K562 (cell line): Measurements from ENCODE around the gene MOCS3. TPM values are rescaled to one million over a fixed set of nuclear protein-coding genes. Genes with fewer than 3 reads are reported as not detected.

Experiments
- BRCA1 ChIP-seq, 2 experiments: fragments of 450-650 bp in 1 of 2; sonication (generic) in 1 of 2; formaldehyde crosslinking in 1 of 2; IDR thresholded peaks; 2 replicates each; pipeline versions ENCODE4 v1.5.0 to v1.6.1; 2017 to 2020; ENCODE audit warnings: mild to moderate bottlenecking in 1 of 2, missing genetic modification reagents in 1 of 2
- CHD2 ChIP-seq: IDR thresholded peaks from 2 replicates; pipeline ENCODE4 v1.6.1; 2011; ENCODE audit warnings: low read depth, low read length
- FOXA1 ChIP-seq: fragments of 450-650 bp; IDR thresholded peaks from 2 replicates; pipeline ENCODE4 v1.6.1; 2016; ENCODE audit warnings: mild to moderate bottlenecking, borderline replicate concordance
- ID3 ChIP-seq, 2 experiments: fragments of 250-450 bp in 1 of 2; fragments of 450-650 bp in 1 of 2; sonication (Bioruptor Pico) in 1 of 2; IDR thresholded peaks; 2 replicates each; pipeline versions ENCODE4 v1.6.1 to v1.8.0; 2016 to 2021; ENCODE audit warnings: mild to moderate bottlenecking in 2 of 2, moderate library complexity in 2 of 2, missing compliant biosample characterization in 1 of 2, missing genetic modification characterization in 1 of 2
- JUNB ChIP-seq: fragments of 450-650 bp; formaldehyde crosslinking; conservative IDR thresholded peaks from 2 replicates; pipeline ENCODE4 v1.4.0; 2020; ENCODE audit warnings: mild to moderate bottlenecking
- KDM4B ChIP-seq, 2 experiments: fragments of 450-650 bp in 1 of 2; sonication (generic) in 1 of 2; IDR thresholded peaks; 2 replicates each; pipeline ENCODE4 v1.6.1; 2016 to 2017; ENCODE audit warnings: borderline replicate concordance in 2 of 2, antibody characterized with exemption in 1 of 2, low read depth in 1 of 2, mild to moderate bottlenecking in 1 of 2
- LARP7 ChIP-seq: fragments of 450-650 bp; IDR thresholded peaks from 2 replicates; pipeline ENCODE4 v1.6.1; 2016
- MED1 ChIP-seq: sonication (generic); formaldehyde crosslinking; IDR thresholded peaks from 2 replicates; pipeline ENCODE4 v1.8.1; 2023; ENCODE audit warnings: missing genetic modification reagents, borderline replicate concordance
- MYBL2 ChIP-seq, 2 experiments: fragments of 450-650 bp in 1 of 2; sonication (generic) in 1 of 2; formaldehyde crosslinking in 1 of 2; IDR thresholded peaks; 2 replicates each; pipeline versions ENCODE4 v1.6.1 to v1.8.1; 2017 to 2022; ENCODE audit warnings: borderline replicate concordance in 1 of 2, inconsistent platforms in 1 of 2, low read depth in 1 of 2, mild to moderate bottlenecking in 1 of 2, missing genetic modification reagents in 1 of 2, moderate library complexity in 1 of 2
- POLR2B ChIP-seq: fragments of 450-650 bp; IDR thresholded peaks from 2 replicates; pipeline ENCODE4 v1.6.1; 2018; ENCODE audit warnings: low read depth; ENCODE audit not compliant: partially characterized antibody
- RNF2 ChIP-seq: sonication (generic); IDR thresholded peaks from 2 replicates; pipeline ENCODE4 v1.6.1; 2016
- SIN3A ChIP-seq, 2 experiments: fragments of 150-350 bp in 1 of 2; IDR thresholded peaks; 2 replicates each; pipeline ENCODE4 v1.6.1; 2011 to 2016; ENCODE audit warnings: borderline replicate concordance in 2 of 2, low read depth in 2 of 2, low read length in 2 of 2, mild to moderate bottlenecking in 2 of 2, moderate library complexity in 2 of 2; ENCODE audit not compliant: control insufficient read depth in 1 of 2
- SMAD1 ChIP-seq: fragments of 150-350 bp; IDR thresholded peaks from 2 replicates; pipeline ENCODE4 v1.6.1; 2014; ENCODE audit warnings: low read length, low read depth; ENCODE audit not compliant: partially characterized antibody
- TSHZ1 ChIP-seq: fragments of 250-450 bp; sonication (Bioruptor Pico); IDR thresholded peaks from 2 replicates; pipeline ENCODE4 v1.4.0; 2020; ENCODE audit warnings: mild to moderate bottlenecking, moderate library complexity
- U2AF1 ChIP-seq: fragments of 200-400 bp; formaldehyde crosslinking; optimal IDR thresholded peaks from 2 replicates; pipeline ENCODE3; 2017; ENCODE audit warnings: mild to moderate bottlenecking, low read depth, low read length, moderate library complexity
- XRCC4 ChIP-seq: IDR thresholded peaks from one replicate; pipeline ENCODE4 v1.6.1; 2011; ENCODE audit not compliant: insufficient read depth, insufficient read length; ENCODE audit errors: extremely low read depth
- ZNF668 ChIP-seq: fragments of 250-450 bp; sonication (Bioruptor Pico); IDR thresholded peaks from 2 replicates; pipeline ENCODE4 v1.8.0; 2022; ENCODE audit warnings: mild to moderate bottlenecking, inconsistent platforms
- polyA plus RNA-seq, 8 experiments: library from polyadenylated mRNA; depleted of rRNA in 4 of 8; stranded (reverse) in 5 of 8; unstranded in 3 of 8; fragments of >200 nt; fragmentation: Nextera tagmentation in 2 of 8; fragmentation: Illumina TruSeq in 1 of 8; extraction: Ambion mirVana in 2 of 8; extraction: Trizol in 1 of 8; gene quantifications; 2 replicates each; pipeline versions ENCODE4 v1.2.1 to v1.2.3, GENCODE V29; 2011 to 2014; ENCODE audit warnings: inconsistent platforms in 1 of 8, missing spikeins in 1 of 8
- total RNA-seq, 7 experiments: library from RNA; depleted of rRNA in 6 of 7; stranded (reverse); fragments of >200 nt in 6 of 7; fragmentation: Illumina TruSeq in 2 of 7; extraction: Trizol in 2 of 7; gene quantifications; 2 replicates each; pipeline versions ENCODE4 v1.2.1 to v1.2.3, GENCODE V29; 2011 to 2021; ENCODE audit warnings: low replicate concordance in 1 of 7
- TF ChIP-seq, protein P1 (sequence below): sonication (generic); IDR thresholded peaks from 2 replicates; pipeline ENCODE4 v1.6.1; 2016
- TF ChIP-seq, protein P2 (sequence below): fragments of 250-450 bp; sonication (Bioruptor Pico); IDR thresholded peaks from 2 replicates; pipeline ENCODE4 v1.9.0; 2021; ENCODE audit warnings: mild to moderate bottlenecking, inconsistent platforms

MOCS3 gene
- total and polyA plus RNA-seq, 9 of the 15 experiments (the other 6 are each of a cell fraction or from before 2014, with no cell fraction given), result 0.70 to 6.2 (median 2.9) TPM

DNA sequence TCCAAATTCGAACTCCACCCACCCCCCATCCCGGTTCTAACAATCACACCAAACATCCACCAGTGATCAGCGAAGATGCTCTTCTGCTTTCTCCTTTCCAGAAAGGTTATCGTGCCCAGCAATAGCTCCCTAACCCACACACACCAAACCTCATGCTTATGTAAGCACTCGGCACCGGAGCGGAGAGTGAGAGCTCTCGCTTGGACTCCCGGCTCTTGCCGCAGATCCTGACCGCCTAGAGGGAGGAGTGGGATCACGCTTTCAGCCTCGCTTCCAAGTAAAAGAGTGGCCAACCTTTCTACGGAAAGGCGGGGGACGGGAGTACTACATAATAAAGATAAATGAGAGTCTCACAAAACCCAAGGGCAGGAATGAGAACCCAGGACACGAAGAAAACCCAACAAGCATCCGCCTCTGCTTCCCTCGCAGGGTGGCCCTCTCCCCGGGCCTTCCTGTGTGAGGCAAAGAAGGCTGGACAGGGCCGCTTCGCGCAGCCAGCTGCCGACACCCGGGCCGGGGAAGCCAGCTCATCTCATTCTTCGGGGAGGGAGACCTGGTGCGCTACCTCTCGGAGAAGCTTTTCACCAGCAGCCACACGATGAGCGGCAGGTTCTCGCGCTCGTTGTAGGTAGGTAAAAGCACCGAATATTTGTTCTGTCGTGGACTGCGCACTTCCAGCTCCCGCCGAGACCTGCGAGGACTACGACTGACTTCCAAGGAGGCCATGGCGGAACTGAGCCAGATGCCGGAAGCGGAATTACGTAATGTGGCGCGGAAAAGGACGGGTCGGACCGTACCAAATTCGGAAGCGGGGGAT lies 612 bp upstream of the MOCS3 start, which contains the start of gene DPM1 (continued):
- TF ChIP-seq SMAD1 (peak; percentile 92), MED1 (no peak), FOXA1 (no peak), U2AF1 (no peak), ID3 (CRISPR knock-in tag; IDR thresholded peaks at IDR 0.05) (no peak), ID3 (tag; IDR thresholded peaks at IDR 0.05) (no peak; the same call in 1 of the 2 replicates), XRCC4 (no peak), JUNB (CRISPR knock-in tag) (no peak), CHD2 (no peak), SIN3A (IDR thresholded peaks at IDR 0.05; ENCODE audit: borderline replicate concordance in 2 of 2, control insufficient read depth in 1 of 2, low read depth in 2 of 2, low read length in 2 of 2) (peak; percentile 79 to 82; a peak in 3 of 4 replicates), TSHZ1 (CRISPR knock-in tag) (no peak), MYBL2 (IDR thresholded peaks at IDR 0.05; ENCODE audit: low read depth) (no peak), MYBL2 (CRISPR knock-in tag; IDR thresholded peaks at IDR 0.05; ENCODE audit: borderline replicate concordance) (no peak), BRCA1 (IDR thresholded peaks at IDR 0.05) (no peak), BRCA1 (CRISPR knock-in tag; IDR thresholded peaks at IDR 0.05) (no peak), ZNF668 (no peak), LARP7 (no peak), KDM4B (IDR thresholded peaks at IDR 0.05; ENCODE audit: borderline replicate concordance in 2 of 2, low read depth in 1 of 2) (peak in 1 of 2 experiments; percentile 88; a peak in 1 of 4 replicates), POLR2B (peak; percentile 96), RNF2 (0 out of 2 replicates have a peak, but pooled peaks have one; percentile 27)
- TF ChIP-seq, protein P1, sequence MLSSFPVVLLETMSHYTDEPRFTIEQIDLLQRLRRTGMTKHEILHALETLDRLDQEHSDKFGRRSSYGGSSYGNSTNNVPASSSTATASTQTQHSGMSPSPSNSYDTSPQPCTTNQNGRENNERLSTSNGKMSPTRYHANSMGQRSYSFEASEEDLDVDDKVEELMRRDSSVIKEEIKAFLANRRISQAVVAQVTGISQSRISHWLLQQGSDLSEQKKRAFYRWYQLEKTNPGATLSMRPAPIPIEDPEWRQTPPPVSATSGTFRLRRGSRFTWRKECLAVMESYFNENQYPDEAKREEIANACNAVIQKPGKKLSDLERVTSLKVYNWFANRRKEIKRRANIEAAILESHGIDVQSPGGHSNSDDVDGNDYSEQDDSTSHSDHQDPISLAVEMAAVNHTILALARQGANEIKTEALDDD, result no peak
- TF ChIP-seq, protein P2, sequence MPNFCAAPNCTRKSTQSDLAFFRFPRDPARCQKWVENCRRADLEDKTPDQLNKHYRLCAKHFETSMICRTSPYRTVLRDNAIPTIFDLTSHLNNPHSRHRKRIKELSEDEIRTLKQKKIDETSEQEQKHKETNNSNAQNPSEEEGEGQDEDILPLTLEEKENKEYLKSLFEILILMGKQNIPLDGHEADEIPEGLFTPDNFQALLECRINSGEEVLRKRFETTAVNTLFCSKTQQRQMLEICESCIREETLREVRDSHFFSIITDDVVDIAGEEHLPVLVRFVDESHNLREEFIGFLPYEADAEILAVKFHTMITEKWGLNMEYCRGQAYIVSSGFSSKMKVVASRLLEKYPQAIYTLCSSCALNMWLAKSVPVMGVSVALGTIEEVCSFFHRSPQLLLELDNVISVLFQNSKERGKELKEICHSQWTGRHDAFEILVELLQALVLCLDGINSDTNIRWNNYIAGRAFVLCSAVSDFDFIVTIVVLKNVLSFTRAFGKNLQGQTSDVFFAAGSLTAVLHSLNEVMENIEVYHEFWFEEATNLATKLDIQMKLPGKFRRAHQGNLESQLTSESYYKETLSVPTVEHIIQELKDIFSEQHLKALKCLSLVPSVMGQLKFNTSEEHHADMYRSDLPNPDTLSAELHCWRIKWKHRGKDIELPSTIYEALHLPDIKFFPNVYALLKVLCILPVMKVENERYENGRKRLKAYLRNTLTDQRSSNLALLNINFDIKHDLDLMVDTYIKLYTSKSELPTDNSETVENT (CRISPR knock-in tag), result 0 out of 2 replicates have a peak, but pooled peaks have one; percentile 34
